ACHN (cell line): Measurements from ENCODE around the gene MEGF9.

Experiments
- DNase-seq: peaks from one replicate; pipeline ENCODE4 v3.0.0-alpha.2; 2015
- in situ Hi-C: cut with HindIII; loops from 2 replicates; pipeline ENCODE4 v1.10.0; 2017; ENCODE audit warnings: low sequenced_read_pairs, low pct_ligation_motif_present, low pct_unique_long_range_greater_than_20kb

MEGF9 gene

GRCh38 chr9:120734607-120735410, 20.5 kb upstream of the MEGF9 start:
- in situ Hi-C loops: no loop called here
- DNase-seq: no peak

- no peak for DNase-seq
- in situ Hi-C loops: no loop called here
These were observed 18.9 kb upstream of the MEGF9 start for GRCh38 chr9:120733190-120733589.

- peak; percentile 98 for DNase-seq
- in situ Hi-C loops: no loop called here
These were observed 16.6 kb upstream of the MEGF9 start for GRCh38 chr9:120730654-120731514.

GRCh38 chr9:120729791-120730241, 15.5 kb upstream of the MEGF9 start:
- in situ Hi-C loops: no loop called here
- DNase-seq: no peak

- no peak for DNase-seq
- in situ Hi-C loops: no loop called here
These were observed 12.2 kb upstream of the MEGF9 start for GRCh38 chr9:120726484-120726883.

GRCh38 chr9:120725907-120726306, 11.6 kb upstream of the MEGF9 start:
- in situ Hi-C loops: no loop called here
- DNase-seq: no peak

GRCh38 chr9:120724757-120725400, 10.6 kb upstream of the MEGF9 start:
- DNase-seq: no peak
- in situ Hi-C loops: no loop called here

- no peak for DNase-seq
- in situ Hi-C loops: no loop called here
These were observed 9.3 kb upstream of the MEGF9 start for GRCh38 chr9:120723565-120723964.

DNA sequence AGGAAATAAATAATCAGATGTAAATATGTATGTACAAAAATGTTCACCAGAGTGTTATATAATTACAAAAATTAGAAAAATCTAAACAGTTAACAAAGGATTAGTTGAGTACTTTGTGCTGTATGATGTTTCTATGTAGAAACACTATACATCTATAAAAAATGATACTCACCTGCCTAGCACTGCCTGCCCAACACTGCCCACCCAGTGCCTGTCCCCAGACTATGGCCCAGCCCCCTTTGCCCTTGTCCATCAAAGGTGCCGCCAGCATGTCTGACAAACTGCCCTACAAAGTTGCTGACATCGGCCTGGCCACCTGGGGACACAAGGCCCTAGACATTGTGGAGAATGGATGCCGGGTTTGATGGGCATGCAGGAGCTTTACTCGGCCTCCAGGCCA, 6.1 kb upstream of the MEGF9 start:
- in situ Hi-C loops: no loop called here

GRCh38 chr9:120718316-120718715, 4.0 kb upstream of the MEGF9 start:
- in situ Hi-C loops: no loop called here
- DNase-seq: no peak

More for the DNA sequence above, 6.1 kb upstream of the MEGF9 start:
- DNase-seq: no peak

- in situ Hi-C loops: no loop called here
- DNase-seq: no peak
These were observed 2.9 kb upstream of the MEGF9 start for GRCh38 chr9:120717176-120717575.

- DNase-seq: no peak
- in situ Hi-C loops: no loop called here
These were observed 2.2 kb upstream of the MEGF9 start for GRCh38 chr9:120716483-120716882.

DNA sequence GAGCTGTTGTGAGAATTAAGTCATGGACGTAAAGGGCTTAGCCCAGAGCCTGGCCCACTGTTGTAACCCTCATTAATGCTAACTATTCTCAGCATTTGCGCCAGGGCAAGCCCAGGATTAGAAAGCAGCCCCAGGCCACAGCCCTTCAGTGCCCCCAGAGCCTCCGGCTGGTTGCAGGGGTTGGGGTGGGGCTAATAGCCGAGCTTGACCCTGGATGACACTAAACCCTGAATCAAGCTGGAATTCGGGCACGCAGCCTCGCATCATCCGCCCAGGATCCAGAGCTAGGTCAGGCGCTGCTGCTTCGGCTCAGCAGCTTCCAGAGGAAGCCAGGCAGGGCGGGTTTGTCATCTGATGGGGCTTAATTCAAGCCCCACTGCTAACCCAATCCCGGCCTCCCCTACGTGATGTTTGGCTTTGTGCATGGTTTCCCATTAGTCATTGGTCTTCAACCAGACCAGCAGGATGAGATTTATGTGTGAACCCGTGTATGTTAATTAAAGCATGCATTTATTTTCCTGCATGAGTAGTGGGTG, 1.2 kb upstream of the MEGF9 start:
- in situ Hi-C loops: no loop called here
- peak; percentile 55 for DNase-seq

DNA sequence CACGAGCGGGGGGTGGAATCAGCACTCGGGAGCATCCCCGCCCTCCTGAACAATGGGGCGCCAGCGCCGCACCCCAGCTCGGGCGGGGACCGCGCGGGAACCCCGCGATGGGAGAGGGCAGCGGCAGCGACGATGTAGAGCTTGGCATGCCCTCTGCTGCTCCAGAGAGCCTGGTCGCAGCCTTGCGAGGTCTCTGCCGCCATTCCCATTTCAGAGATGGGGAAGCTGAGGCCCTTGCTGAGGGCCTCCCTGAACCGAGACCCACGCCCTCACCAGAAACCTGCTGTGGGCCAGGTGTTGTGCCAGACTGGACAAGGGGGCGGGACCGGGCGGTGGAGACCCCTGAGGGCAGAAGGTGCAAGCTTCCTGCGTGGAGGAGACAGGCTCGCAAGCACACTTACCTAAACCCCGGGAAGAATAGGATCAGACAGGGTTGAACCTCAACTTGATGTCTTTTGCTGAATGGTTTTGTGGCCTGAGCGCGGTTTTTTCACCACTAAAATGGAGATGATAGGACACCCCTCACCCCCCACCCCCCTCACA, 647 bp upstream of the MEGF9 start:
- DNase-seq: no peak
- in situ Hi-C loops: no loop called here

- in situ Hi-C loops: no loop called here
- DNase-seq: no peak
These were observed 798 bp downstream of the MEGF9 start for GRCh38 chr9:120713257-120714087.

- in situ Hi-C loops: no loop called here
- no peak for DNase-seq
These were observed 1.7 kb downstream of the MEGF9 start for GRCh38 chr9:120712539-120713031.

DNA sequence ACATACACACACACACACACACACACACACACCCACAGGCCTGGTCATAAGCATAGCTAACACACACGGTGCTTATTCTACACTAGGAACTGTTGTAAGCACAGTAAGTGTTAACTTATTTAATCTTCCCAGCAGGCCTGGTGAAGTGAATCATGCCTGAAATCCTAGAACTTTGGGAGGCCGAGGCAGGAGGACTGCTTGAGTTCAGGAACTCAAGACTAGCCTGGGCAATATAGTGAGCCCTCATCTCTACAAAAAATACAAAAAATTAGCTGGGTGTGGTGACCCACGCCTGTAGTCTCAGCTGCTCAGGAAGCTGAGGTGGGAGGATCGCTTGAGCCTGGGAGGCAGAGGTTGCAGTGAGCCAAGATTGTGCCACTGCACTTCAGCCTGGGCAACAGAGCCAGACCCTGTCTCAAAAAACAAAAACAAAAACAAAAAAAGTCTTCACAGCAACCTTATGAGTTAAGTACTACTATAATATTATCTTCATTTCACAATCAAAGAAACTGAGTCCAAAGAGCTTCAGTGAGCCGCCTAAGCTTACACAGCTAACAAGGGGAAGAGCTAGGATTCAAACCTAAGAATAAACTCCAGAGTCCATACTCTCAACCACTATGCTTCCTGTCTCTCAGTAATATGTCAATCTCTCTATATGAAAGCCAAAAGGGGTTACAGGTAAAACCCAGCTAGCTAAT, 2.3 kb downstream of the MEGF9 start:
- in situ Hi-C loops: no loop called here
- DNase-seq: no peak
